ENCODE measurements around the gene CCDC24.

Gene CCDC24

DNA sequence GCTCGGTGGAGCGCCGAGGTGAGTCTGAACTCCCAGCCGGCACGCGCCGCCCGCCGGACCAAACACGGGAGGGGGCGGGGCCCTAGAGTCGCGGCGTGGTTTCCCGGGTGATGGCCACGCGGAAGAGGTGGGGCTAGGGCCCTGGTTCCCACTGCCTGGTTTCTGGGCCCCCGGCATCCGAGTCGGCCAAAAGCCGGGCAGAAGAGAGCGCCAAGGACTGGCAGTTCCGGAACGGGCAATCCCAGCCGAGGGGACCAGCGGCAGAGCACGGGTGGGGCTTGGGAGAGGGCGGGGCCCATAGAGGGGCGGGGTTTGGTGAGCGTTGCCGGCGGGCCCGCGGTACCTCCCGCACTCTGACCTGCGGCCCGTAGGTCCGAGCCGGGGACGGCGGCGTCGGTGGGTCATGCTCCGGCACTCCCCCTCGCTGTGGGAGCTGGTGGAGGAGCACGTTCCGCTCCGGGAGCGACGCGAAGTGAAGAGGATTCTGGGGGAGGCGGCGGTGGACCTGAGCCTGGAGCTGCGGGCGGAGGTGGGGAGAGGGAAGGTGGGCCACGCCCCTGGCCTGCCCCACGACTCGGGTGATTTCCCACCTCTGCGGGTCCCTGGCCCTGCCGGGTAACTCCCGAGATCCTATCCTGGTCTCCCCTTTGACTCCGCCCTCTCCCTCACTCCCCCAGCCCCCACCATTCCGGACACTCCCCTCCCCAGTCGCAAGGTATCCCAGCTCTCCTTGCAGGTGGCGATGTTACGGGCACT lies at the start of gene CCDC24:
Gene CCDC24 (plus strand): TSS at position 124 of the 756 bp plus-strand sequence. CDS start 280 bp downstream, at position 404.
- peak; percentile 60 for DNase-seq

DNA sequence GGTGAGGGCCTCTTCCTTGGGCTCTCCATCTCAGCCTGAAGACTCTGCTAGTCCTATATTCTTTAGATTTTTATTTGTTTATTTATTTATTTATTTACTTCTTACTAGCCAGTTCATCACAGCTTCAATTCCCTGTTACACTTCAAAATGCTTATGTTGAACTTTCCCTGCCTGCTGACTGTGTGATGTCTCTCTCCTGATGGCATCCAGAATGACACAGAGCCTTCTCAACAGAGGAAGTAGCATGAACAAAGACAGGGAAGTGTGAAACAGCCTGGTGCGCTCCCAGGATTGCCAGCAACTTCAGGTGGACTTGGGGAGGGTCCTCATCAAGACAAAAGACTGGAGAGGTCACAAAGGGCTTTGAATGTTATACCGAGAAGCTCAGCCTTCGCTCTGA lies 49.0 kb upstream of the CCDC24 start:
- DNase-seq: no peak

GRCh38 chr1:43944860-43945259 lies 46.5 kb upstream of the CCDC24 start:
- no peak for DNase-seq

GRCh38 chr1:43945674-43946235 lies 45.6 kb upstream of the CCDC24 start:
- DNase-seq: no peak

- DNase-seq: peak; percentile 92
Observed at GRCh38 chr1:43946236-43947060, 45.0 kb upstream of the CCDC24 start, which contains the start of gene IPO13. Gene IPO13, plus strand, starts transcription at chr1:43946950. Its CDS starts 651 bp downstream, at chr1:43947601.

DNA sequence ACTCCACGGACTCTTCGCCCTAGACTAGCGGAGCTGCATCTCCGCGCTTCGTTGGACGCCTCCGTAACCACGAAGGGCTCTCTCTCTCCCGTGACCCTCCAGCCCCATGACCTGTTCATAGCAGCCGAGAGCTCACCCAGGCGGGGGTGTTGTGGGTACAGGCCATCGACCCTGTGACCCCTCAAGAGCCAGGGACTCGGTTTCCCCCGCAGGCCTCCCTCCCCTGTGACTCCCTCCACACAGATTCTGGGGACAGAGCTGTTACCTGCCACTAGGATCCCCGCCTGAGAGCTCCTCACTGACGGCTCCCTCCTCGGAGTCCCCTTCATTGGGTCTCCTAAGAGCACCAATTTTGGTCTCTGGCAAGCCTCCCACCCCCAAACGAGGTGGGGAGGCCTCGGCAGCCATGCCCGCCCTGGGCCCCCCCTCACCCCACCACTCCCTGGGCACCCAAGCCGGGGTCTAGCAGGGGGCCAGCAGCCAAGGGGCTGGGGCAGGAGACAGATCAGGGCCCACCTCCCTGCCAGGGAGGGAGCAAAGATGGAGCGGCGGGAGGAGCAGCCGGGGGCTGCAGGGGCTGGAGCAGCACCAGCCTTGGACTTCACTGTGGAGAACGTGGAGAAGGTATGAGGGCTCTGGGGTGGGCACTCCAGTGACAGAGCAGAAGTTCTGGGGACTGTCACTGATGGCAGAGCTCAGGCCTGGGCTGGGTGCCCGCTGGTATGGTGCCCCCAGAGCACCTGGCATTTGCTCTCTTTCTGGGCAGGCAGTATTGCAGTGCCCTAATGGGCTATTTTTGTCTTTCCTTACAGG lies 44.1 kb upstream of the CCDC24 start:
- no peak for DNase-seq

DNA sequence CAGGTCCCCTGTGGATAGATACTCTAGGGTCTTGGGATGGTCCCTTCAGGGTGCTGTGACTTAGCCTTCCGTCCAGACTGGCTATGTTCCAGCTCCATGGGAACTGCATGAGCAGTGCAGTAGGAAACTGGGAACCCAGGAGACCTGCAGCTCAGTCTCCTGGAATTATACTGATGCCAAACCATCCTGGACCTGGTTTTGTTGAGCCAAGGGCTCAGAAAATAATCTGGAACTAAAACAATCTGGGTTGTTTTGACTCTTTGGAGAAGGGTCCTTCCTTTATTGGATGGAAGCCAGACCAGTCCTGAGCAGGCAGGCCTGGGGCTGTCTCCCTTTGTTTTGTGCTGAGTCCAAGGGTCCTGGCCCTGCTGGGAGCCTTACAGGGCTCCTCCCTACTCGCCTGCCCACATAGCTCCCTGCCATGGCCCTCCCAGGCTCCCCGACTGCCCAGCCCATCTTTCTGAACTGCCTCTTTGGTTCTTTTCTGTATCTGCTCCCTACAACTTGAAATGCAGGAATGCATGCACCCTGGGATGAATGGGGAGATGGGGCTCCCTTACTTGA lies 43.4 kb upstream of the CCDC24 start:
- DNase-seq: no peak

DNA sequence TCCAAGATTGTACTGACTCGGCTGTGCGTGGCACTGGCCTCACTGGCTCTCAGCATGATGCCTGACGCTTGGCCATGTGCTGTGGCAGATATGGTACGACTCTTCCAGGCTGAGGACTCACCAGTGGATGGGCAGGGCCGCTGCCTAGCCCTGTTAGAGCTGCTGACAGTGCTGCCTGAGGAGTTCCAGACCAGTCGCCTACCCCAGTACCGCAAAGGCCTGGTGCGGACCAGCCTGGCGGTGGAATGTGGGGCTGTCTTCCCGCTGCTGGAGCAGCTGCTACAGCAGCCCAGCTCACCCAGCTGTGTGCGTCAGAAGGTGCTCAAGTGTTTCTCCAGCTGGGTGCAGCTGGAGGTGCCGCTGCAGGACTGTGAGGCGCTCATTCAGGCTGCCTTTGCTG lies 41.7 kb upstream of the CCDC24 start:
- DNase-seq: no peak

- no peak for DNase-seq
Observed at GRCh38 chr1:43951021-43951985, 40.1 kb upstream of the CCDC24 start.

DNA sequence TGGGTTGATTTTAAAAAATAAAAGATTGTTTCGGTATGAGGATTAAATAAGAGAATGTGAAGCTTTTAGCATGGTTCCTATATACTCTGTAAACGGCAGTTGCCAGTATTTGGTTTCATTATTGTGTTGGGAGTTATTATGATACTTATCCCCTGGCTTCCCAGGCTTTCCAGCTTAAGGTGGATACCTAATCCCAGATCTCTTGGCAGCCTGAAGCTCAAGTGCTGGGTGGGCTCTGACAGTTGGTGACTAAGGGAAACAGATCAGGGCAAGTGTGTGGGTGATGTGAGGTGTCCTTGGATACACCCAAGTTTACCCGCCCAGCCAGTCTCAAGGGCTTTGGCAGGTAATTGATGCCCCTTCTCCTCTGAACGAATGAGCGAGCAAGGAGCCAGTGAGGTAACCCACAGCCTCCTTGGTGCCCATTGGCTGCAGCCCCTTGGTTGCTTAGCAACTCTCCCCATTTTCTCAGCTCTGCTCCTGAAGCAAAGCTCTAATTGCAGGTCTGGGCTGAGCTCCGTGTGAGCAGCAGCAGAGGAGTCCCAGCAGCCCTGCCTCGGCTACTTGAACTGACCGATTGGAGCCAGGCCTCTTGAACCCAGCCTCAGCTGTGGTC lies 38.6 kb upstream of the CCDC24 start:
- no peak for DNase-seq

DNA sequence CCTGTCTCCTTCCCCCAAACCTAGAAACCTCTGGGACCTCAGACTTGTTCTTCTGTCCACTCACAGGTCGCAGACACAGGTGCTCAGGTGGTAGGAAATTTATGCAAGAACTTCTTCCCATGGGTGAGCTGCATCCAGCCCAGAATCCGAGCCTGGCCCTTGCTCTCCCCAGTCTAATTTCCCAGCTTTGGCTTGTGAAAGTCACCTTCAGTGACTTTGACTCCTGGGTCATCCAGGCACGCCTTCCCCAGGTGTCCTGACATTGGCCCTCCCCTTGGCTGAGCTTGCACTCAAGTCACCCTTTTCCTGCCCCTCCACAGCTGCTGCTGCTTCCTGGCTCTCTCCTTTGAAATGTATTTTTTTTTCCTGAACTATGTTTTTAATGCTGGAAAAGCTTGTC lies 38.0 kb upstream of the CCDC24 start:
- DNase-seq: no peak

DNA sequence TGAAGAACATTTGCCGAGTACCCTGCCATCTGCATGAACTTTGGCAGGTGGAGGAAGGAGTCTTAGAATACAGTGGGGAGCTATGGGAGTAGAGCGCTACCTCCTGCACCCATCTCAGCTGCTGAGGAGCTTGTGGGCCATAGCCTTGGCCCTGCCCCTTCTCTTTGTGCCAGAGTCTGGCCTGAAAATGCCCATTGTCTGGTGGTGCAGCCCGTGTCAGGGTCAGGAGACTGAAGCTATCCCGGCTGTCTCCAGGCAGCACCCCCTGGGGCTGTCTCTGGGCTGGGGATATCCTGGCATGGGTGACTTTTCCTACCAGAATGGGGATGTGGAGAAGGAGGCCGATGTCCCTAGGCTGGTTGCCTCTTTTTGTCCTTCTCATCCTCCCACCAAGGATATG lies 37.4 kb upstream of the CCDC24 start:
- DNase-seq: no peak

- DNase-seq: no peak
Observed at GRCh38 chr1:43956234-43956633, 35.2 kb upstream of the CCDC24 start.

- no peak for DNase-seq
Observed at GRCh38 chr1:43957407-43958040, 33.9 kb upstream of the CCDC24 start.

GRCh38 chr1:43958351-43959255 lies 32.8 kb upstream of the CCDC24 start:
- DNase-seq: no peak

GRCh38 chr1:43960798-43961197 lies 30.6 kb upstream of the CCDC24 start:
- no peak for DNase-seq

DNA sequence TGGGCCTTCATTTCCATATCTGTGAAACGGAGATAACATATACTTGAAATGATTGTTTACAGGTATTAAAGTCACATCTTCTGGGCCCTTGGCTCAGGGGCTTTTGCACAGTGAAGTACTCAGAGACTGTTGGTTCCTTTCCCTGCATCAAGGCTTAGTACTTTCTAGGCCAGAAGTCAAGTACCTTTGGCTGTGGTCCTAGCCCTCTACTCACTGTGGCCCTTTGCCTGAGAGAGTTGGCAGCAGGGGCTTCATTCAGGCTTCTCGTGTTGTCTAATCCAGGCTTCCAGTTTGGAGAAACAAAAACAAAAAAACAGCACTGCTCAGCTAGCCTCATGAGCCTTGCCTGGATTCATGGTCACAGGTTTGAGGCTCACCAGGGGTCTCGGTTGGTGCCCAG lies 29.7 kb upstream of the CCDC24 start:
- DNase-seq: no peak

DNA sequence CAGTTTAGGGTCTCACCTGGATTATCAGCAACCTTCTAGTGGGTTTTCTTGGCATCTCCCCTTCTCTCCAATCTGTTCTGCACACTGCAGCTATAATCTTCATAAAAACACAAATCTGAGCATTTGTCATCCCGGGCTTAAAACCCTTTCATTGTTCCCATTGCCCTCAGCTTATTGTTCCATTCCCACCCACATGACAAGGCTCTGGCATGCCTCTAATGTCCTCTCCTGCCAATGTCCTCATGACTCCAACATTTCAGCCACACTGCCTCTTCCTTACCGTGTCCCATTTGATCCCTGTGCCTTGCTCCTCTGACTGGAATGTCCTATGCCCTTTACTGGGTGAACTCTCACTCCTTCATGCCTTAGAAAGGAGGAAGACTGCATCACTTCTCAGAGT lies 29.1 kb upstream of the CCDC24 start:
- no peak for DNase-seq

DNA sequence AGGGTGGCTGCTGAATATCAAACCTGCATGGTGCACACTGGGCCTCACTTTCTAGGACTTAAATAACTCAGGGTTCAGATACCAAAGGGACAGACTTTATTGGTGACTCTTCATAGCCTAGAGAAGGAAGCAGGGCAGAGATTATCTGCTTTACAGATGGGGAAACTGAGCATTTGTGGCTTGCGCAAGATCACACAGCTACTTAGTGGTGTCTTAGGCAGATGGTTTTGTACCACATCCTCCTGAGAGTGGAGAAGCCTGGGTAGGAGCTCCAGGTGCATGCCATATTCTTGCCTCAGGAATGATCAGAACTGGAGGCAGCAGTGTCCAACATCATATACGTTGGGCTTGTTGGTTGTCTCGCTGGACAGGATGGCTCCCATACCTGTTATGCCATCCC lies 28.4 kb upstream of the CCDC24 start:
- no peak for DNase-seq

Measured in activated T-cell treated with anti-CD3 and anti-CD28 coated beads for 4 hours (primary cell).